ENCODE results near the gene AMOTL2. TPM values are rescaled to one million over a fixed set of nuclear protein-coding genes. Genes with fewer than 3 reads are reported as not detected.

The AMOTL2 gene
- total RNA-seq, 1 donor = 0.10 TPM

- no peaks in the 10 kb centered on the region for H3K9me3 ChIP-seq (ENCODE audit: low read depth, low read length)
- no peaks in the 10 kb centered on the region for H3K27me3 ChIP-seq (ENCODE audit: insufficient read depth, low read length)
- H3K4me1 ChIP-seq (ENCODE audit: insufficient read depth, low read length) = no peaks in the 10 kb centered on the region
- H3K4me3 ChIP-seq (ENCODE audit: low read length) = no peak overlapping the region
These were observed 33.8 kb downstream of the AMOTL2 start for GRCh38 chr3:134340362-134340981.

- no peaks in the 10 kb centered on the region for H3K9me3 ChIP-seq (ENCODE audit: low read depth, low read length)
- H3K4me3 ChIP-seq (ENCODE audit: low read length) = no peak overlapping the region
- H3K4me1 ChIP-seq (ENCODE audit: insufficient read depth, low read length) = no peaks in the 10 kb centered on the region
- H3K27me3 ChIP-seq (ENCODE audit: insufficient read depth, low read length) = no peaks in the 10 kb centered on the region
These were observed 34.3 kb downstream of the AMOTL2 start for GRCh38 chr3:134339913-134340312.

DNA sequence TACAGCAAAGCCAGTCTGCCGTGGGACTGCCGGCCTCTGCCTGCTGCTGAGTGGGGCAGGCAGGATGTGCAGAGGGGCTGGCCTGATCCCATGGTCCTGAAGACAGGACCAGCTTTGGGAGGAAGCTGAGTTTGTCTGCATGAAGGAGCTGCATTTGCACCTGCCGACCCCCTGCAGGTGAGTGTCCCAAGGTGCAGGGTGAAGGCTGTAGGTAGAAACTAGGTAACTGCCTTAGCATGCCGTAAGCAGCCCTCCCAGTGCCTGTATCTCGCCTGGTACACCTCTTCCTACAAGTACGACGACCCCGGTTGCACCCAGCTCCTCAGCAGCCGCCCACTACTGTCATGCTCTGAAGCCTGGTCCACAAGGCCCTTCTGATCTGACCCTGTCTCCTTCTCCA lies 34.9 kb downstream of the AMOTL2 start:
- Histone ChIP-seq H3K27me3 (ENCODE audit: insufficient read depth, low read length) (no peaks in the 10 kb centered on the region), H3K4me1 (ENCODE audit: insufficient read depth, low read length) (no peaks in the 10 kb centered on the region), H3K9me3 (ENCODE audit: low read depth, low read length) (no peaks in the 10 kb centered on the region), H3K4me3 (ENCODE audit: low read length) (no peak overlapping the region)

- Histone ChIP-seq H3K4me3 (ENCODE audit: low read length) (no peak overlapping the region), H3K27me3 (ENCODE audit: insufficient read depth, low read length) (no peaks in the 10 kb centered on the region), H3K4me1 (ENCODE audit: insufficient read depth, low read length) (no peaks in the 10 kb centered on the region), H3K9me3 (ENCODE audit: low read depth, low read length) (no peaks in the 10 kb centered on the region)
These were observed 35.6 kb downstream of the AMOTL2 start for GRCh38 chr3:134338516-134339261.

DNA sequence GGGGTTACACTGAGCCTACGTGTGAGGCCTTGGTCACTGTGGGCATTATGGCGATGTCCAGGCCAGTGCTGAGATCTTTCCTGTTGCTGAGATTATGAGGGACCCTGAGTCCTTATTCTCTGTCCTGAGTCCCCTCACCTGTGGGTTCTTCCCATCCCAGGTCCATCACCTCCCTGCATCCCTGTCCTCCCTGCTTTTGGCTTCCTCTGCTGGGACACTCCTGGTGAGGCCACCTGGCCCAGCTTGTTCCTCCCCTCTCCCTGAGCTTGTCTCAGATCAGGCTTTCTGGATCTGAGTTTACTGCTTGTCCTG lies 36.1 kb downstream of the AMOTL2 start:
- Histone ChIP-seq H3K9me3 (ENCODE audit: low read depth, low read length) (no peaks in the 10 kb centered on the region), H3K27me3 (ENCODE audit: insufficient read depth, low read length) (no peaks in the 10 kb centered on the region), H3K4me1 (ENCODE audit: insufficient read depth, low read length) (no peaks in the 10 kb centered on the region), H3K4me3 (ENCODE audit: low read length) (no peak overlapping the region)

- no peaks in the 10 kb centered on the region for H3K27me3 ChIP-seq (ENCODE audit: insufficient read depth, low read length)
- no peaks in the 10 kb centered on the region for H3K4me1 ChIP-seq (ENCODE audit: insufficient read depth, low read length)
- no peaks in the 10 kb centered on the region for H3K9me3 ChIP-seq (ENCODE audit: low read depth, low read length)
These were observed 36.6 kb downstream of the AMOTL2 start for GRCh38 chr3:134337511-134338200.

GRCh38 chr3:134337071-134337482 lies 37.2 kb downstream of the AMOTL2 start:
- no peaks in the 10 kb centered on the region for H3K9me3 ChIP-seq (ENCODE audit: low read depth, low read length)
- no peaks in the 10 kb centered on the region for H3K4me1 ChIP-seq (ENCODE audit: insufficient read depth, low read length)
- no peaks in the 10 kb centered on the region for H3K27me3 ChIP-seq (ENCODE audit: insufficient read depth, low read length)
- no peak overlapping the region for H3K4me3 ChIP-seq (ENCODE audit: low read length)

More at GRCh38 chr3:134337511-134338200, 36.6 kb downstream of the AMOTL2 start:
- H3K4me3 ChIP-seq (ENCODE audit: low read length) = no peak overlapping the region

DNA sequence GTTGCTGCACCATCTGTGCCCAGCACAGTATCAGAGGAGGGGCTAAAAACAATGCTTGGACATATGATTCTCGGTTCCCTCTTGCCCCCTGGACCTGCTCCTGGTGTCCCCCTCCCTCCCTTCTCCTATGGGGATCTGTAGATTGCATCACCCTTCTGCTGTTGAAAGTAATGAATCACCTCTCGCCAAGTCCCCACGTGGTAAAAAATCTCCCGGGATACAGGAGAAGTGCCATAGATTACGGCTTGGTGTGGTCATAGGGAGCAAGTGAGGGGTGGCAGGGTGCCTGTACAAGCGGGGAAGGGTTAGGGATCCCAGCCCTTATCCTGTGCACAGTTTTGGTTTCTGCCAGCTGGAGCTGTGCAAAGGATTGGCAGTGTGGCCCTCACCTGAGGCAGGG lies 37.7 kb downstream of the AMOTL2 start:
- no peaks in the 10 kb centered on the region for H3K4me1 ChIP-seq (ENCODE audit: insufficient read depth, low read length)
- no peak overlapping the region for H3K4me3 ChIP-seq (ENCODE audit: low read length)
- H3K27me3 ChIP-seq (ENCODE audit: insufficient read depth, low read length) = no peaks in the 10 kb centered on the region
- H3K9me3 ChIP-seq (ENCODE audit: low read depth, low read length) = no peaks in the 10 kb centered on the region

GRCh38 chr3:134334901-134335280 lies 39.4 kb downstream of the AMOTL2 start:
- Histone ChIP-seq H3K27me3 (ENCODE audit: insufficient read depth, low read length) (no peaks in the 10 kb centered on the region), H3K4me1 (ENCODE audit: insufficient read depth, low read length) (no peaks in the 10 kb centered on the region)

DNA sequence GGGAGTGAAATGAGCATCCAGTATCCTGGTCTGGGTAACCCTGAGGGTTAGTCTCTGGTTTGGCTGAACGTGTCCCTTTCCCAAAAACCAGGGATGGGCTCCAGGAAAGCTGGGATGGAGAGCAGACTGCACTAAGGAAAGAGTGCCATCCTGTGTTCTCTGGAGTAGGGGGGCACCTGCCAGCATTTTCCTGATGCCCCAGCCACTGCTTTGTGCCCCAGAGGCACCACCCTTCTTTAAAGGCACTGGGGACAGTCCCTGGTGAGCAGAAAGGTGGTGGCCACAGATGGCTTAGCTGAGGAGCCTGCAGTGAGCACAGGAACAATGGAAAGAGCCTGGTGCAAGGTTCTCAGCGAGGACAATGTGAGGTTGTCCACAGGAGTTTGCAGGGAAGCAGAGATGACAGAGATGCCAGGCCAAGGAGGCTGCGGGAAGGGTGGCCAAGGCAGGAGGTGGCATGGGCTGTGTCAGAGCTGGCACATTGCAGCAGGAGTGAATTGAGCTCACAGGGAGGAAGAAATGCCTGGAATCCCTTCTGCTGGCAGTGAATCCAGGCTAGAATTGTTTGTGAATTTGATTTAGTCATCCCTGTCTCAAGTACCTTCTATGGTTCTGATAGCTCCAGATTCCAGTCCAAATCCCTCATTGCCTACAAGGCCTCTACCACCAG lies 39.9 kb downstream of the AMOTL2 start:
- H3K27me3 ChIP-seq (ENCODE audit: insufficient read depth, low read length) = no peaks in the 10 kb centered on the region
- H3K4me1 ChIP-seq (ENCODE audit: insufficient read depth, low read length) = no peaks in the 10 kb centered on the region
- H3K9me3 ChIP-seq (ENCODE audit: low read depth, low read length) = no peaks in the 10 kb centered on the region
- no peak overlapping the region for H3K4me3 ChIP-seq (ENCODE audit: low read length)

More at GRCh38 chr3:134334901-134335280, 39.4 kb downstream of the AMOTL2 start:
- Histone ChIP-seq H3K9me3 (ENCODE audit: low read depth, low read length) (no peaks in the 10 kb centered on the region), H3K4me3 (ENCODE audit: low read length) (no peak overlapping the region)

- Histone ChIP-seq H3K4me3 (ENCODE audit: low read length) (no peak overlapping the region), H3K4me1 (ENCODE audit: insufficient read depth, low read length) (no peaks in the 10 kb centered on the region), H3K27me3 (ENCODE audit: insufficient read depth, low read length) (no peaks in the 10 kb centered on the region), H3K9me3 (ENCODE audit: low read depth, low read length) (no peaks in the 10 kb centered on the region)
These were observed 40.6 kb downstream of the AMOTL2 start for GRCh38 chr3:134333522-134334181.

GRCh38 chr3:134332344-134332743 lies 41.9 kb downstream of the AMOTL2 start:
- Histone ChIP-seq H3K27me3 (ENCODE audit: insufficient read depth, low read length) (no peaks in the 10 kb centered on the region), H3K4me3 (ENCODE audit: low read length) (no peak overlapping the region), H3K4me1 (ENCODE audit: insufficient read depth, low read length) (no peaks in the 10 kb centered on the region), H3K9me3 (ENCODE audit: low read depth, low read length) (no peaks in the 10 kb centered on the region)

DNA sequence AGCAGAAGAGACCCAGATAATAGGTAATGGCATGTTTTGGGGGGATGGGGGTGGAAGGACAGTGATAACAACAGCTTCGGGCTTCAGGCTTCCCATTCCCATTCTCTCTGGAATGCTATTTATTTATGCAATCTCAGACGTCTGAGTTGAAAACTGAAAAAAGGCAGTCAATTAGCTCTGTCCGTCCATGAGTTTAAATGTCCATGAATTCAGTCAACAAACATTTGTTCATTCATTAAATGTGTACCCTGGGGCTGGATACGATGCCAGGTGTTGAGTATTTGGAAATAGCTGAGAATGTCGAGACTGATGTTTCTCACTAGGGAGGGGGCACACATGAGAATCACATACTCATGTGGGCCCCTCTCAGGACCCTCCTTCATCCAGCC lies 42.4 kb downstream of the AMOTL2 start:
- Histone ChIP-seq H3K27me3 (ENCODE audit: insufficient read depth, low read length) (no peaks in the 10 kb centered on the region), H3K9me3 (ENCODE audit: low read depth, low read length) (no peaks in the 10 kb centered on the region), H3K4me3 (ENCODE audit: low read length) (no peak overlapping the region), H3K4me1 (ENCODE audit: insufficient read depth, low read length) (no peaks in the 10 kb centered on the region)

DNA sequence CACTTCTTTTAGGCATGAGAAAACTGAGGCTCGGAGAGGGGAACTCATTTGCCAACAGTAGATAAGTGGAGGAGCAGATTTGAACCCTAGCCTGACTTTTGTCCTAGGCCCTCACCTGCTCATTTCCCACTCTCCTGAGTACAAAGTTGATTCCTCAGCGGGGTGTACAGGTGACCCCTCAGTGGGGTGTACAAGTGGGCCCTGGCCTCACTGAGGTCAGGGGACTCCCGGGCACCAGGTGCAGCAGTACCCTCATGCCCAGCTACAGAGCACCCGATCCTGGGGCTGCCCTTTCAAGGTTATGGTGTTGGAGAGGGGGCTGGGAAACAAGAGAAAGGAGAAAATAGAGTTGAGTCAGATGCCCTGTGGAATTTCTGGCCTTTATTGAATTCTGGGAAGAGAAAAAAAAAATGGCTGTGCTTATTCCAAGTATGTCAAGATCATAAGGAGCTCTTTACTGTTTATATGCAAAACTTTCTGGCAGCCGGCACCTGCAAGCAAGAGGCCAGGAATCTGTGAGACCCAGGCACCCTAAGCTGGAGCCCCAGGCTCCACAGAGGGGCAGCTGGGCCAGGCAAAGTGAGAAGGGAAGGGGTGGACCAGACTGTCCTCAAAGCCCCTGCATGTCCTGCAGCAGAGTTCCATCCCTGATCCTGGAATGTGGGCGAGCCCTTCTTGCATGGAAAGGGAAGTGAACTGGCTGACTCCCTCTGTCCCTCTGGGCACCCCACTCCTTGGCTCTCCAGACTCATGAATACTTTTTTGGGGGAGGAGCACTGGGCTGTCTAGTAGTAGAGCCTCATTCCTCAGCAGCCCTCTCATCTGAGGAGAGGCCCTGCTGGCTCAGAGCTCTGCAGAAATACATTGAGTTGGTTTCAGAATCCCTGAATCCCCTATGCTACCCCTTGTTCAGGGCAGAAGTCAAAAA lies 43.1 kb downstream of the AMOTL2 start:
- Histone ChIP-seq H3K4me3 (ENCODE audit: low read length) (no peak overlapping the region), H3K27me3 (ENCODE audit: insufficient read depth, low read length) (no peaks in the 10 kb centered on the region), H3K4me1 (ENCODE audit: insufficient read depth, low read length) (no peaks in the 10 kb centered on the region), H3K9me3 (ENCODE audit: low read depth, low read length) (no peaks in the 10 kb centered on the region)
